ENCODE measurements around the gene ATP8A1. TPM values are rescaled to one million over a fixed set of nuclear protein-coding genes. Genes with fewer than 3 reads are reported as not detected.

Gene ATP8A1
- total RNA-seq, 1 donor from 2014 or later = 13.7 TPM

DNA sequence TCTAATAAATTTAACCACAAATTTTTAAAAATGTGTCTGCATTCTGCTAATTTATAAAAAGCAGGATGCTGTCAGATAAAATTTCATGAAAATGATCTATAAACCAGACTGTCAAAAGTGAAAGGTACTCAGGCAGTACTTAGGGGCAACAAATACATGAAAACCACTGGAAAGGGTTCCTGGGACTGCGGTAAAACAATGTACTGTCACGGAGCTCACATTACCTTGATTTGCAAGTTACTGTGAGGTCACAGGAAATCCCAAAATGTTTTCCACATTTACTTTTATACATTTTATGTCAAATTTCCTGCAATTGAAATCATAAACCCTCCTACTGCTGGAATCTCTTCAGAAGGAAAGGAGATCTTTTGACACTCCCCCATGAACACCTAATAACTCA is 214.3 kb downstream of the ATP8A1 start:
- Mint-ChIP-seq H3K4me1 (ENCODE audit: low read depth) (peaks cover 11% of the 10 kb centered on the region), H3K27ac (no peak overlapping the region), H3K4me3 (ENCODE audit: low read depth) (no peak overlapping the region), H3K36me3 (ENCODE audit: insufficient read depth) (peaks cover under 1% of the 10 kb centered on the region), H3K9me3 (ENCODE audit: low read depth) (no peaks in the 10 kb centered on the region), H3K27me3 (no peaks in the 10 kb centered on the region)
- no peak for DNase-seq (ENCODE audit: low spot score, unreplicated experiment)
- TF ChIP-seq, protein P1, sequence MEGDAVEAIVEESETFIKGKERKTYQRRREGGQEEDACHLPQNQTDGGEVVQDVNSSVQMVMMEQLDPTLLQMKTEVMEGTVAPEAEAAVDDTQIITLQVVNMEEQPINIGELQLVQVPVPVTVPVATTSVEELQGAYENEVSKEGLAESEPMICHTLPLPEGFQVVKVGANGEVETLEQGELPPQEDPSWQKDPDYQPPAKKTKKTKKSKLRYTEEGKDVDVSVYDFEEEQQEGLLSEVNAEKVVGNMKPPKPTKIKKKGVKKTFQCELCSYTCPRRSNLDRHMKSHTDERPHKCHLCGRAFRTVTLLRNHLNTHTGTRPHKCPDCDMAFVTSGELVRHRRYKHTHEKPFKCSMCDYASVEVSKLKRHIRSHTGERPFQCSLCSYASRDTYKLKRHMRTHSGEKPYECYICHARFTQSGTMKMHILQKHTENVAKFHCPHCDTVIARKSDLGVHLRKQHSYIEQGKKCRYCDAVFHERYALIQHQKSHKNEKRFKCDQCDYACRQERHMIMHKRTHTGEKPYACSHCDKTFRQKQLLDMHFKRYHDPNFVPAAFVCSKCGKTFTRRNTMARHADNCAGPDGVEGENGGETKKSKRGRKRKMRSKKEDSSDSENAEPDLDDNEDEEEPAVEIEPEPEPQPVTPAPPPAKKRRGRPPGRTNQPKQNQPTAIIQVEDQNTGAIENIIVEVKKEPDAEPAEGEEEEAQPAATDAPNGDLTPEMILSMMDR (IDR thresholded peaks at IDR 0.05; ENCODE audit: unreplicated experiment) = no peak

DNA sequence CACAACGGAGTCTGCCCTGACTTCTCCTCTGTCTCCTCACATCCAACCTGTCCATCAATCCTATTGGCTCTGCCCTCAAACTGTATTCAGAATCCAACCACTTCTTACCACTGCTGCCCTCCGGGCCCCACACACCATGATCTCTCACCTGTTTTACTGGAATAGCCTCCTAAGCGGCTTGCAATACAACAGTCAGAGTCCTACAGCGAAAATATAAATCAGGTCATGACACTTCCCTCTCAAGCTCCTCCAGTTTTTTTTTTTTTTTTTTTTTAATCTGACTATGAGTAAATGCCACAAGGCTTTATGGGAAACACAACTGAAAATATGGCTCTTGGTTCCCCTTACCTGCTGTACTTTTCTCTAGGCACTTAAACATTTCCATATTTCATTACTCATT is 216.8 kb downstream of the ATP8A1 start:
- H3K4me1 Mint-ChIP-seq (ENCODE audit: low read depth) = peaks cover 7% of the 10 kb centered on the region
- TF ChIP-seq, protein P1 (IDR thresholded peaks at IDR 0.05; ENCODE audit: unreplicated experiment) = no peak
- DNase-seq (ENCODE audit: low spot score, unreplicated experiment) = no peak
- H3K4me3 Mint-ChIP-seq (ENCODE audit: low read depth) = no peak overlapping the region
- H3K9me3 Mint-ChIP-seq (ENCODE audit: low read depth) = peaks cover 4% of the 10 kb centered on the region
- no peak overlapping the region for H3K27ac Mint-ChIP-seq
- no peaks in the 10 kb centered on the region for H3K27me3 Mint-ChIP-seq
- H3K36me3 Mint-ChIP-seq (ENCODE audit: insufficient read depth) = peaks cover 2% of the 10 kb centered on the region

DNA sequence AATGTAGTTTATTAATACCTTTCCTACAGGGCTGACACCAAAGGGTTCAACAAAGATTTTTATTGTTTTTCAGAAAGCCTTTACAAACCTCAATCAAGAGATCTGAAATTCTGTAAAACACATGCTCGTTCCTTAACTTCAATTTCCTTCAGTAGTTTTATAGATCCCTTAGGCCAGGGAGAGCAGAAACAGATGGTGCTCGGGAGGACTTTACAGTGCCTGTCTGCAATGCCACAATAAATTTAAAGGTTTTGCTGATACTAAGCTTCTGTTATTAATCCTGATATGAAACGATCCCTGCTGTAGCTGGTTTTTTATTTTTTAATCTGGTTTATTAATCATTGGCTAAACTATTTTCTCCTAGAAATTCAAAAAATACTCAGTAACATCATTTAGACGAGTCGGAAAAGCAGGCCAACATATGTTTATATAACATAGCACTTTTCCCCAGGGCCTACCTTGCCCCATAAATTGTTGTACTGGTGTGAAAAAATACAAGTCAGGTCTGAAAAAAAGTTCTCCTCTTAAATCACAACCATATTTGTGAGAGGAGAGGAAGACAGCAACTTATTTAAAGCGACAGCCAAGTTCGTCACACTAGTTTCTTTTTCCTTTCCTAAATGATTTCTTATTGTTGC is 219.9 kb downstream of the ATP8A1 start:
- no peak overlapping the region for H3K4me3 Mint-ChIP-seq (ENCODE audit: low read depth)
- H3K36me3 Mint-ChIP-seq (ENCODE audit: insufficient read depth) = peaks cover 2% of the 10 kb centered on the region
- DNase-seq (ENCODE audit: low spot score, unreplicated experiment) = no peak
- TF ChIP-seq, protein P1 (IDR thresholded peaks at IDR 0.05; ENCODE audit: unreplicated experiment) = no peak
- no peaks in the 10 kb centered on the region for H3K27me3 Mint-ChIP-seq
- H3K9me3 Mint-ChIP-seq (ENCODE audit: low read depth) = peaks cover 4% of the 10 kb centered on the region
- peaks cover 4% of the 10 kb centered on the region for H3K4me1 Mint-ChIP-seq (ENCODE audit: low read depth)
- H3K27ac Mint-ChIP-seq = no peak overlapping the region

DNA sequence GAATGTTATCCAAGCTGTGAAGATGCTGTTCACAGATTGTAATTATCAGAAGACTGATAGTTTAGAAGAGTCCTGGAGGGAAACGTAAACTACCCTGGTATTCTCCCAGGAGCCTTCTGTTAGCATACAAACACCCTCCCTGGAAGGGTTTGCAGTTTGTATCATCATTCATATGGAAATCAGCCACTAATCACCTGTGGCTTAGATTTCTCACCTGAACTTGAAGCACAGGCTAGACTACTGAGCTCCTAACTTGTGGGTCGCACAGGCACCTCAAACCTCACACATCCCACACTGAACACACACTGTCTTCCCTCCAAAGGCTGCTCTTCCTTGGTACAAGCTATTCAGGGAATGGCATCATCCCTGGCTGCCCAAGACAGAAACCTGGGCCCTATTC is 228.9 kb downstream of the ATP8A1 start:
- H3K27ac Mint-ChIP-seq = no peak overlapping the region
- no peaks in the 10 kb centered on the region for H3K9me3 Mint-ChIP-seq (ENCODE audit: low read depth)
- DNase-seq (ENCODE audit: low spot score, unreplicated experiment) = no peak
- H3K4me1 Mint-ChIP-seq (ENCODE audit: low read depth) = peaks cover 3% of the 10 kb centered on the region
- no peaks in the 10 kb centered on the region for H3K36me3 Mint-ChIP-seq (ENCODE audit: insufficient read depth)
- H3K4me3 Mint-ChIP-seq (ENCODE audit: low read depth) = no peak overlapping the region
- H3K27me3 Mint-ChIP-seq = no peaks in the 10 kb centered on the region
- TF ChIP-seq, protein P1 (IDR thresholded peaks at IDR 0.05; ENCODE audit: unreplicated experiment) = no peak

DNA sequence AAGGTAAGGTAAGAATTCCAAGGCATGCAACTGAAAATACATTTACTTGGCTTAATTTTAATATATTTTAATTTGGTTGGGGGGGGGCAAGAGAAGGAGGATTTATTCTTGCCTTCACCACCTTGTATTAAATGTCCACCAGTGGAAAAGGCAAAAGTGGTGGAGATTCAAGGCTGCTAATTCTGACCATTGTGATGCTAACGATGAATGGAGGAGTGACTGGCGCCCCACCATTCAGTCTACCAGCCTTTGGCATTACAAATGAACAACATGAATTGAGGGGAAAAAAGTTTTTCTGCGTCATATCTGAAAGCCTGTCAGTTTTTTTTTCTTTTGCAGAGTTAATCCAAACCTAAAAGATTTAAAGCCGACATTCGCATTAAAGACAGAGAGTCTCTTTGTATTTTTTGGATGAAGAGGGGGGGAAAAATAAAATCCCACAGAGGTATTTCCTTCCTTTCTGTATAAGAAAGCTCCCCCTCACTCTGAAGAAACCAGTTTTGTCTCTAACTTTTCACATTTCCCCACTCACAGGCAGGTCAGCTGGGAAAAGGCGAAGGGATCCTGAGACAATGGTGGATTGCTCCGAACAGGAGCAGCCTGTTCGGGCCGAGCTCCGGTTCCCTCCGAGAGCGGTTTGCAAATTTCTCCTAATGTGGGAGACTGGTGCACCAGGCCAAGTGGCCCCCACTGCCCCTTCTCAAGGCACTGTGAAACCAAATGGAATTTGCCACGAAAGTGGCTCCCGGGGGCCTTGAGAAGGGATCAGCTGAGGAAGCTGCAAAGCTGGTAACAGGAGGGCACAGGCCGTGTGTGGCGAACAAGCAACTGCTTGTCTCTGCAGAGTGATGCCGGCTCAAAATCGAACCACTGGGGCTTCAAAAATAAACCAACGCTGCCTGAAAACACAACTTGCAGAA is 231.5 kb downstream of the ATP8A1 start:
- no peaks in the 10 kb centered on the region for H3K9me3 Mint-ChIP-seq (ENCODE audit: low read depth)
- H3K27me3 Mint-ChIP-seq = no peaks in the 10 kb centered on the region
- no peak overlapping the region for H3K4me3 Mint-ChIP-seq (ENCODE audit: low read depth)
- peaks cover 2% of the 10 kb centered on the region for H3K36me3 Mint-ChIP-seq (ENCODE audit: insufficient read depth)
- H3K4me1 Mint-ChIP-seq (ENCODE audit: low read depth) = peaks cover 3% of the 10 kb centered on the region
- H3K27ac Mint-ChIP-seq = no peak overlapping the region
- TF ChIP-seq, protein P1 (IDR thresholded peaks at IDR 0.05; ENCODE audit: unreplicated experiment) = no peak
- no peak for DNase-seq (ENCODE audit: low spot score, unreplicated experiment)
